Stimulated activated CD4-positive, alpha-beta T cell treated with anti-CD3 and anti-CD28 coated beads, Interleukin-15, amount 100 ng/mL, for 1 hour (primary cell): ENCODE data around the gene CALML3.

Source experiments
- DNase-seq, 2 donors: peaks; one replicate each; pipeline ENCODE4 v3.0.0-alpha.2; 2020; ENCODE audit warnings: low read depth in 1 of 2, low spot score in 1 of 2

CALML3 gene

GRCh38 chr10:5538446-5538845 lies 13.7 kb downstream of the CALML3 start:
- DNase-seq = no peak

GRCh38 chr10:5538892-5539651 lies 14.3 kb downstream of the CALML3 start:
- no peak for DNase-seq

- no peak for DNase-seq
These were observed 15.3 kb downstream of the CALML3 start for GRCh38 chr10:5540080-5540479.

GRCh38 chr10:5540891-5541290 lies 16.1 kb downstream of the CALML3 start:
- no peak for DNase-seq

GRCh38 chr10:5542100-5542499 lies 17.3 kb downstream of the CALML3 start:
- DNase-seq = no peak

- no peak for DNase-seq
These were observed 18.9 kb downstream of the CALML3 start for GRCh38 chr10:5543623-5544022.

- no peak for DNase-seq
These were observed 19.6 kb downstream of the CALML3 start for GRCh38 chr10:5544216-5544805.

GRCh38 chr10:5545011-5545410 lies 20.2 kb downstream of the CALML3 start:
- DNase-seq = no peak

- no peak for DNase-seq
These were observed 20.6 kb downstream of the CALML3 start for GRCh38 chr10:5545426-5545777.

- DNase-seq = no peak
These were observed 21.3 kb downstream of the CALML3 start for GRCh38 chr10:5545778-5546710.

GRCh38 chr10:5546891-5547680 lies 22.3 kb downstream of the CALML3 start:
- DNase-seq = no peak

- DNase-seq = no peak
These were observed 22.8 kb downstream of the CALML3 start for GRCh38 chr10:5547681-5547930.

- DNase-seq = no peak
These were observed 23.3 kb downstream of the CALML3 start for GRCh38 chr10:5547931-5548660.

- DNase-seq = no peak
These were observed 24.9 kb downstream of the CALML3 start for GRCh38 chr10:5549462-5550249.

- DNase-seq = no peak
These were observed 25.4 kb downstream of the CALML3 start for GRCh38 chr10:5550250-5550545.

- DNase-seq = no peak
These were observed 26.1 kb downstream of the CALML3 start for GRCh38 chr10:5550621-5551530.

GRCh38 chr10:5551531-5552375 lies 27.0 kb downstream of the CALML3 start:
- peak in 1 of 2 donors; percentile 68 for DNase-seq
